Activated naive CD4-positive, alpha-beta T cell treated with Interleukin-2 at 50 U/mL for 16 hours (primary cell): ENCODE measurements around the gene TSPAN5.

Experiments
- DNase-seq: peaks from one replicate; pipeline ENCODE4 v3.0.0-alpha.2; 2020

Gene TSPAN5

GRCh38 chr4:98515470-98515809, 143.0 kb downstream of the TSPAN5 start:
- no peak for DNase-seq

GRCh38 chr4:98514741-98515469, 143.5 kb downstream of the TSPAN5 start:
- no peak for DNase-seq

GRCh38 chr4:98512918-98513317, 145.5 kb downstream of the TSPAN5 start:
- DNase-seq, result no peak

GRCh38 chr4:98510757-98511517, 147.5 kb downstream of the TSPAN5 start:
- DNase-seq, result peak; percentile 31

DNA sequence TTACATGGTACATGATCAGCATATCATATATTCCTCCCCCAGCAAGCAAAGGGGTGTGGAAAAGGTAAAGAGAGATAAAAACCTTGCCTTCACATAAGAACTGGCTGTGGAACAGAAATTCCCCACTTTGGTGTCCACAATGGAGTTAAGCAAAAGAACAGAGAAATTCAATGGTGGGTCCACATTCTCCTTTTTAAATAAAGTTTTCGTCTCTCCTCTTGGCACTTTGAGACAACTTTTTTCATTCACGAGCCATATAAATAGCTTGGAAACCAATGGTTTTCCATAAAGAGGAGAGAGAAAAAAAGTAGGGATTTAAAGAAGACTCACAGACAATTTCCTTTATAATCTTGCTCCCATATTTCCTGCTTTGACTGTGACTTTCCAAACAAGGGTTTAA, 148.1 kb downstream of the TSPAN5 start:
- no peak for DNase-seq

DNA sequence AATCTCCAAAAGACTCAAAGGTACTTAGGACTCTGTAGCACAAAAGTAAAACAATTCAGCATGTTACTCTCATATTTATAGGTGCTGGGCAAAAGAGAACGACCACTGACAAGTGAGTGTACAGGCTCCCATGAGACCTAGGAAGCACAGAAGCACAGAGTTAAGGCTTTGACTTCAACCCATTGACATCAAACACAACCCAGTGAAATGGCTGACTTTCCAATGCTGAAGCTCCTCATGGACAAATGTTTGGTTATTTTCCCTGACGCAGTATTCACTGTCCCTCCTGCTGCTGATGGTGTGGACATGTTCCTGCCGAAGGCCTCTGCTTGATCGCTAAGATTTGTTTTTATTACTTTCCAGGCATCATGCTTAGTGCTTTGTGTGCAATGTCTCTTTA, 148.7 kb downstream of the TSPAN5 start:
- DNase-seq, result no peak

DNA sequence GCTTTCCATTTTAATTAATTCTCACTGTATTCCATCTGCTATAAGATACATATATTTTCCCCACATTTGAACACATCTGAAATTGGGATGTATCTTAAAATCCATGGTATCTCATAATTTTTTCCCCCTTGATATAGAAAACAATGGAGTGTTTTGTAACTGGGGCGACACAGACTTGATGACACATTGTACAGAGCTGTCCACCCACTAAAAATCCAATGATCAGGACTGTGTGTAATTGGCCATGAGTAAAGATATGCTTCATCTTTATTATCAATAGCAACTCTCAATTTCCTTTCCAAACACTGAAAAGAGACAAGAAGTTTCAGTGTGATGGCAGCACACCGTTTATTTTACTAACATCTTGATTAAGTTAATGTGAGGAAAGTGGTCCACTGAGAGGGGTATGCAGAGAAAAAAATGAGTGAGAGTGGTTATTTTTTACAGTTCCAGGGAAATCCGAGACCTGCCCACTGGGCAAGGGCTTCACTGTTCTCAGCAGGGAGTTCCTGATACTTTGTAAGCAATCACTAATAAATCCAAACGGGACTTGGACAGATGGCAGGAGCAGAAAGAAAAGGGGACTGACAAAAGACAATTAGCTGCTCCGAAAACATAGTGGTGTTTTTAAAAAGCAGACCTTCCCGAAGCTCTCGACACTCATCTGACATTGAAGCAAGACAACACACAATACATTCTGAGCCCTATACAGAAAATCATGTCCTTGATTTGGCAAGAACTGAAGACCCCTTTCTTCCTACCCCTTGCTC, 149.4 kb downstream of the TSPAN5 start:
- DNase-seq, result no peak

- DNase-seq, result no peak
Observed at GRCh38 chr4:98508248-98508647, 150.2 kb downstream of the TSPAN5 start.

GRCh38 chr4:98507299-98507698, 151.1 kb downstream of the TSPAN5 start:
- no peak for DNase-seq

- no peak for DNase-seq
Observed at GRCh38 chr4:98506462-98507132, 151.8 kb downstream of the TSPAN5 start.

DNA sequence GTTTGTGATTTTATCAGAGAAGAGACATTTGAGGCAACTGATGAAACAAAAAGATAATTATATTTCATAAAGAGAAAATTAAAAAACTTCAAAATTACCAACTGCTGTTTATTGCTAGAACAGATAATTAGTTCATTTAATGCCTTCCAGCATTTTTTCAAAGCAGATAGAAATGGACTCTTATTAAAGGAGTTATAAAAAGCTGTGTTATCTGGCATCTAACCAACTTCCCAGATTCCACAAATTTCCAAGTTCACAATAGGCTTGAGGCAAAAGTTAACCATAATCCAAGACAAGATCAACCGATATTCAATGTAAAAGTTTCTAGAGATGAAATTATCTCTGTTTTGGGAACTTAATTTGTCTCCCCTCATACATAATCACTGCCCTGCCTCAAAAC, 152.4 kb downstream of the TSPAN5 start:
- no peak for DNase-seq

DNA sequence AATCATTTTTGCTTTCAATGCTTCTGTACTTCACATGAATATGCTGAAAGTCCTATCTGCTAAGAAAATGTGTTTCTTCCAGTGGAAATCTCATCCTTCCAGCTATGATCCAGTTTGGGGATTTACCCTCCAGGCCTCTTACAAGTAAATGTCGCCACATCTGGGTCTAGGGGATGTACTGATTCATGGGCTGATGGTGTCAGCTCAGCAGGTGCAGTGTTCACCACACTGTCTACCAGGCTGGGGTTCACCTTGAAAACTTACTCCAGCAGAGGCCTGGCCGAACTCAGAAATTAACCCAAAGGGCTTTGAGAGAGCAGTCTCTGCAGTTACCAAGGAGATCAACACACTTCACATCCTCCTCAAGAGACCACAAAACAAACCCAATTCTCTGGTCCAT, 154.3 kb downstream of the TSPAN5 start:
- no peak for DNase-seq

GRCh38 chr4:98503676-98504075, 154.7 kb downstream of the TSPAN5 start:
- no peak for DNase-seq

DNA sequence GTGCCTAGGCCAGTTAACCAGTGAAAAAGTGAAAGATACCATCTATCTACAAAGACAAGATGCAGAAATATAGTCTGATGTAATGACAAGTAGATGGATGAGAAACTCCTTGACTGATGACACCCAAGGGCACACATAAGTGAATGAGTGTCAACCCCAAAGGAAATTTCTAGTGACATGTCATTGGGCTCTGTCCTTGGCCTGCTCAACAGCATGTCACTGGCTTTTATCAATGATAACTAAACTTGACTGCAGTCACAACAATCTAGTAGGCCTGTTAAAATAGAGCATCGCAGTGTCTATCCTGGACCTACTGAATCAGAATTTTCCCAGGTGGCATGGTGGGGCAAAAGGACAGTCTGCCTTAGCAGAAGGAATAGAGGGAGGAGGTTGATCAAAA, 155.8 kb downstream of the TSPAN5 start:
- no peak for DNase-seq

DNA sequence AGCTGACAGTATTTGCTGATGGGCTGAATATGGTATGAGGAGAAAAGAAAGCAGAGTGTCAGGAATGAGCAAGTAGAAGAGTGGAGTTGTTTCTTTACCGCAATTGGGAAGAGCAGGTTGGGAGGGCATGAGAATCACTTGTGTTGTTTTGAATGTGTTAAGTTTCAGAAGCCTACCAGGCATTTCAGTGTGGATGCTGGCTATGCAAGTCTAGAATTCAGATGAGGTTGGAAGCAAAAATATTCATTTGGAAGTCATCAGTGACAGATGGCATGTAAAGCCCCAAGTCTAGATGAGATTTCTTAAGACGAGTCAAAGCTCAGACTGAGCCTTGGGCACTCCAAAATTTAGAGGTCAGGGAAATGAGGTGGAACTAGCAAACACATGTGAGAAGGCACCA, 156.4 kb downstream of the TSPAN5 start:
- DNase-seq, result no peak

DNA sequence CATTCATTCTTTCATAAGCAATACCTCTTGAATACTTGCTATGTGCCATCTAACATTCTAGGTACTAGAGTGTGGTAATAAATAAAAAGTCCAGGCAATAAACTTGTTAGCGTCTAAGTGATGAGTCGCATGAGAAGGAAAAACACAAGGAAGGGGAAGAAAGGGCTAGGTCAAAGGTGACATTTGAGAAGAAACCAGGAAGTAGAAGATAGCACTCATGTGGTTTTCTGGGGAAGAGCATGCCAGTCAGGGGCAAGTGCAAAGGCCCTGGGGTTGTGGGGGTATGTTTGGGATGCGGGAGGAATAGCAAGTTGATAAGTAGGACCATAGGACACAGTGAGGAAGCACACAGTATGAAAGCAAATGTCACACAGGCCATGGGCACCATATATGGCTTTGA, 157.0 kb downstream of the TSPAN5 start:
- no peak for DNase-seq

- DNase-seq, result no peak
Observed at GRCh38 chr4:98498774-98499173, 159.6 kb downstream of the TSPAN5 start.

- DNase-seq, result no peak
Observed at GRCh38 chr4:98496152-98496845, 162.1 kb downstream of the TSPAN5 start.

- no peak for DNase-seq
Observed at GRCh38 chr4:98493296-98493695, 165.1 kb downstream of the TSPAN5 start.

GRCh38 chr4:98491899-98492559, 166.4 kb downstream of the TSPAN5 start:
- DNase-seq, result no peak

DNA sequence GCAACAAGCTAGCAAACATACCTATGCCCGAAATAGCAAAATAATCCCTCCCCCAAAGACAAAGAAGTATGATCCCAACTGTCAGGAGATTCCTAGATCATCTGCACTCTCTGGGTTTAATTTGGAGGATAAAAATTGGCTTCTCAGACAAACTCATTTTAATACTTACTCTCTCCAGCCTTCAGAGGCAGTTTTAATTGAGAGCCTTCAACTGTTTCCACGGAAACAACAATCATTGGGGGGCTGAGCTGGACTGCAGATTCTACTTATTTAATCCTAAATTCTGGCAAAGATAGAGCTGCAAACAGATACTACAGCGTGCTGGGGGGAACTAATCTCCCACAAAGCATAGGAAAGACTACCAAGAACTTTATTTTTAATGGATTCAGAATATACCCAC, 168.2 kb downstream of the TSPAN5 start:
- no peak for DNase-seq

DNA sequence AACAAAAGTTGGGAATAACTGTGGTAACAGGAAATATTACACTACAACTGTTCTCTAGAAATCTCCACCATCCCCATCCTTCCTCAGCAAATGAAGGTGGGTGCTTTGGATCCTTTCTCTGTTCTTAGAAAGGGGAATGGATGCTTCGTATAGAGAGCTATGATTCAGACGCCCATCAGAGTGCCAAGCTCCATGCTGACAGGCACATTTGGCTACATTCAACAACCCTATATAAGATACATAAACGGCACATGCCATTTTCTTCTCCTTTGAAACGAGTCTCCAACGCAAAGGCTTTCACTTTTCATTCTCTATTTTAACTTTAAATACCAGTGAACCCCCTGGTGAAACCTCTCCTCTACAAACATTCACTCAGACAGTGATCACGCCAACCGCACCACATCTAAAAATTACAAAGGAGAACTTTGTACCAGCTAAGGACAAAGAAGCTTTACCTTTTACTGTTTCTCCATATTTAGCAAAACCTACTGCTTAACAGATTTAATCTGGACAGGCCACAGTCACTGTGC, 172.5 kb downstream of the TSPAN5 start:
- DNase-seq, result no peak
